Osteocyte (in vitro differentiated cells): Measurements from ENCODE around the gene NDRG2. TPM values are rescaled to one million over a fixed set of nuclear protein-coding genes. Genes with fewer than 3 reads are reported as not detected.

Source experiments
- DNase-seq: peaks from one replicate; pipeline ENCODE4 v3.0.0; 2021; ENCODE audit warnings: mixed read lengths; ENCODE audit not compliant: unreplicated experiment; ENCODE audit errors: extremely low spot score
- H3K27ac Mint-ChIP-seq: one replicate; pipeline ENCODE4 v1.8.0; 2021; ENCODE audit warnings: mild to moderate bottlenecking, mixed read lengths; ENCODE audit not compliant: unreplicated experiment
- H3K27me3 Mint-ChIP-seq: one replicate; pipeline ENCODE4 v1.8.0; 2021; ENCODE audit warnings: mixed read lengths; ENCODE audit not compliant: unreplicated experiment
- H3K36me3 Mint-ChIP-seq: one replicate; pipeline ENCODE4 v1.8.0; 2021; ENCODE audit warnings: mixed read lengths; ENCODE audit not compliant: unreplicated experiment
- H3K4me1 Mint-ChIP-seq: one replicate; pipeline ENCODE4 v1.8.0; 2021; ENCODE audit warnings: mixed read lengths; ENCODE audit not compliant: unreplicated experiment
- H3K4me3 Mint-ChIP-seq: one replicate; pipeline ENCODE4 v1.8.0; 2021; ENCODE audit warnings: mild to moderate bottlenecking, moderate library complexity, mixed read lengths; ENCODE audit not compliant: unreplicated experiment
- H3K9me3 Mint-ChIP-seq: one replicate; pipeline ENCODE4 v1.8.0; 2021; ENCODE audit warnings: mixed read lengths; ENCODE audit not compliant: unreplicated experiment
- CTCF ChIP-seq: fragments of 200-600 bp; sonication (generic); IDR thresholded peaks from 2 replicates; pipeline ENCODE4 v1.5.0; 2021; ENCODE audit warnings: antibody characterized with exemption, mild to moderate bottlenecking, moderate library complexity
- total RNA-seq: library from RNA; stranded (reverse); gene quantifications from 2 replicates; pipeline ENCODE4 v1.2.1, GENCODE V29; 2021

Gene NDRG2
- total RNA-seq, 1 donor from 2014 or later: 8.6 TPM

- Mint-ChIP-seq H3K4me1 (peaks cover 16% of the 10 kb centered on the region), H3K36me3 (no peaks in the 10 kb centered on the region), H3K27me3 (no peaks in the 10 kb centered on the region), H3K9me3 (no peaks in the 10 kb centered on the region), H3K4me3 (no peak overlapping the region), H3K27ac (no peak overlapping the region)
- DNase-seq: no peak
- no peak for TF ChIP-seq CTCF
Measured at GRCh38 chr14:21003788-21004346, 21.0 kb downstream of the NDRG2 start.

GRCh38 chr14:21001218-21001617 lies 23.6 kb downstream of the NDRG2 start:
- H3K27me3 Mint-ChIP-seq: no peaks in the 10 kb centered on the region
- H3K27ac Mint-ChIP-seq: no peak overlapping the region
- H3K4me1 Mint-ChIP-seq: peaks cover 34% of the 10 kb centered on the region
- no peaks in the 10 kb centered on the region for H3K9me3 Mint-ChIP-seq
- peaks cover 4% of the 10 kb centered on the region for H3K36me3 Mint-ChIP-seq
- no peak overlapping the region for H3K4me3 Mint-ChIP-seq
- TF ChIP-seq CTCF: no peak
- no peak for DNase-seq

GRCh38 chr14:20999591-20999990 lies 25.3 kb downstream of the NDRG2 start:
- Mint-ChIP-seq H3K27ac (peak overlapping the region; percentile 96), H3K36me3 (peaks cover 20% of the 10 kb centered on the region), H3K4me3 (peak overlapping the region; percentile 0), H3K27me3 (no peaks in the 10 kb centered on the region), H3K4me1 (peaks cover 34% of the 10 kb centered on the region), H3K9me3 (no peaks in the 10 kb centered on the region)
- DNase-seq: no peak
- no peak for TF ChIP-seq CTCF

- Mint-ChIP-seq H3K27me3 (no peaks in the 10 kb centered on the region), H3K4me1 (peaks cover 34% of the 10 kb centered on the region), H3K9me3 (no peaks in the 10 kb centered on the region), H3K4me3 (peak within 1 kb of the TSS; percentile 49), H3K27ac (peak within 1 kb of the TSS; percentile 96), H3K36me3 (peaks cover 26% of the 10 kb centered on the region)
- TF ChIP-seq CTCF: no peak
- DNase-seq: peak; percentile 88
Measured at GRCh38 chr14:20998674-20999366, 26.0 kb downstream of the NDRG2 start, which contains the start of gene SLC39A2. TSS of gene SLC39A2 (plus strand) at chr14:20999293. CDS start at chr14:20999447, 154 bp downstream.

- no peak for DNase-seq
- Mint-ChIP-seq H3K4me3 (peak overlapping the region; percentile 49), H3K27me3 (no peaks in the 10 kb centered on the region), H3K9me3 (no peaks in the 10 kb centered on the region), H3K4me1 (peaks cover 34% of the 10 kb centered on the region), H3K36me3 (peaks cover 29% of the 10 kb centered on the region), H3K27ac (peak overlapping the region; percentile 96)
- no peak for TF ChIP-seq CTCF
Measured at GRCh38 chr14:20998139-20998538, 26.7 kb downstream of the NDRG2 start.
